Effector memory CD8-positive, alpha-beta T cell (primary cell): Measurements from ENCODE around the gene MYO16.

Experiments used
- ATAC-seq: fragments of 150-1000 bp; cut with Tn5 transposase; replicated peaks from 2 replicates; pipeline ENCODE4 v1.10.0; 2021; ENCODE audit warnings: mild to moderate bottlenecking, moderate library complexity
- DNase-seq, 3 experiments: peaks; one replicate each; pipeline ENCODE4 v3.0.0; 2021
- H3K27ac Mint-ChIP-seq, 2 donors: one replicate each; pipeline ENCODE4 v1.8.0; 2022; ENCODE audit warnings: mild to moderate bottlenecking in 2 of 2, mixed read lengths in 2 of 2, moderate library complexity in 2 of 2
- H3K27me3 Mint-ChIP-seq, 2 donors: one replicate each; pipeline ENCODE4 v1.8.0; 2022; ENCODE audit warnings: mixed read lengths in 2 of 2
- H3K36me3 Mint-ChIP-seq: one replicate; pipeline ENCODE4 v1.8.0; 2022; ENCODE audit warnings: mild to moderate bottlenecking, moderate library complexity, mixed read lengths; ENCODE audit not compliant: insufficient read depth
- H3K4me1 Mint-ChIP-seq, 2 donors: one replicate each; pipeline ENCODE4 v1.8.0; 2022; ENCODE audit warnings: low read depth in 2 of 2, mixed read lengths in 2 of 2
- H3K4me3 Mint-ChIP-seq, 2 donors: one replicate each; pipeline ENCODE4 v1.8.0; 2022; ENCODE audit warnings: mild to moderate bottlenecking in 2 of 2, mixed read lengths in 2 of 2, moderate library complexity in 2 of 2
- H3K9me3 Mint-ChIP-seq, 2 donors: one replicate each; pipeline ENCODE4 v1.8.0; 2022; ENCODE audit warnings: mixed read lengths in 2 of 2
- total RNA-seq, 9 experiments: gene quantifications; one replicate each; lab custom pipeline; 2026; lab: John Stamatoyannopoulos, UW

MYO16 gene
- total RNA-seq = 0 to 8.2 (median 0.17) reads per million in 9 experiments

GRCh38 chr13:108629181-108629752 lies at the start of gene MYO16:
Gene MYO16, plus strand, starts transcription at chr13:108629611. Its CDS starts 234 bp downstream, at chr13:108629845.
- H3K4me3 Mint-ChIP-seq = no peak within 1 kb of the TSS
- no peak within 1 kb of the TSS for H3K27ac Mint-ChIP-seq
- peaks cover 8 to 18% of the 10 kb centered on the region in 2 donors for H3K9me3 Mint-ChIP-seq
- no peak for DNase-seq
- no peaks in the 10 kb centered on the region for H3K27me3 Mint-ChIP-seq
- no peaks in the 10 kb centered on the region for H3K4me1 Mint-ChIP-seq
- ATAC-seq = no peak
- H3K36me3 Mint-ChIP-seq = no peaks in the 10 kb centered on the region

GRCh38 chr13:108586826-108587225 lies 42.6 kb upstream of the MYO16 start:
- Mint-ChIP-seq H3K36me3 (no peaks in the 10 kb centered on the region), H3K4me3 (no peak overlapping the region), H3K9me3 (peaks cover 0 to 12% of the 10 kb centered on the region in 2 donors), H3K27ac (no peak overlapping the region), H3K27me3 (peaks cover 0 to 10% of the 10 kb centered on the region in 2 donors), H3K4me1 (no peaks in the 10 kb centered on the region)
- ATAC-seq (no peak), DNase-seq (no peak)

- ATAC-seq = no peak
- Mint-ChIP-seq H3K27me3 (peaks cover 0 to 10% of the 10 kb centered on the region in 2 donors), H3K36me3 (no peaks in the 10 kb centered on the region), H3K4me3 (no peak overlapping the region), H3K4me1 (no peaks in the 10 kb centered on the region), H3K27ac (no peak overlapping the region), H3K9me3 (peaks cover 0 to 9% of the 10 kb centered on the region in 2 donors)
- DNase-seq = no peak
These were observed 40.9 kb upstream of the MYO16 start for GRCh38 chr13:108588516-108588915.

- ATAC-seq (no peak), DNase-seq (no peak)
- Mint-ChIP-seq H3K4me3 (no peak overlapping the region), H3K4me1 (no peaks in the 10 kb centered on the region), H3K27me3 (peaks cover 0 to 10% of the 10 kb centered on the region in 2 donors), H3K9me3 (peaks cover 0 to 10% of the 10 kb centered on the region in 2 donors), H3K27ac (no peak overlapping the region), H3K36me3 (no peaks in the 10 kb centered on the region)
These were observed 35.3 kb upstream of the MYO16 start for GRCh38 chr13:108594153-108594552.

- no peaks in the 10 kb centered on the region for H3K4me1 Mint-ChIP-seq
- peaks cover 0 to 6% of the 10 kb centered on the region in 2 donors for H3K9me3 Mint-ChIP-seq
- no peak overlapping the region for H3K27ac Mint-ChIP-seq
- H3K4me3 Mint-ChIP-seq = no peak overlapping the region
- H3K36me3 Mint-ChIP-seq = no peaks in the 10 kb centered on the region
- no peak for DNase-seq
- no peak for ATAC-seq
- peaks cover 0 to 3% of the 10 kb centered on the region in 2 donors for H3K27me3 Mint-ChIP-seq
These were observed 33.8 kb upstream of the MYO16 start for GRCh38 chr13:108595436-108596274.

GRCh38 chr13:108597943-108598342 lies 31.5 kb upstream of the MYO16 start:
- no peak overlapping the region for H3K4me3 Mint-ChIP-seq
- peaks cover 0 to 6% of the 10 kb centered on the region in 2 donors for H3K9me3 Mint-ChIP-seq
- no peaks in the 10 kb centered on the region for H3K4me1 Mint-ChIP-seq
- ATAC-seq = no peak
- DNase-seq = no peak
- no peak overlapping the region for H3K27ac Mint-ChIP-seq
- no peaks in the 10 kb centered on the region for H3K27me3 Mint-ChIP-seq
- H3K36me3 Mint-ChIP-seq = no peaks in the 10 kb centered on the region

- H3K4me3 Mint-ChIP-seq = no peak overlapping the region
- H3K36me3 Mint-ChIP-seq = no peaks in the 10 kb centered on the region
- H3K27ac Mint-ChIP-seq = no peak overlapping the region
- H3K9me3 Mint-ChIP-seq = peaks cover 7 to 21% of the 10 kb centered on the region in 2 donors
- no peak for DNase-seq
- no peaks in the 10 kb centered on the region for H3K27me3 Mint-ChIP-seq
- H3K4me1 Mint-ChIP-seq = no peaks in the 10 kb centered on the region
- no peak for ATAC-seq
These were observed 23.0 kb upstream of the MYO16 start for GRCh38 chr13:108606424-108606823.

- ATAC-seq (no peak), DNase-seq (no peak)
- Mint-ChIP-seq H3K4me3 (no peak overlapping the region), H3K4me1 (no peaks in the 10 kb centered on the region), H3K9me3 (peaks cover 7 to 21% of the 10 kb centered on the region in 2 donors), H3K27me3 (no peaks in the 10 kb centered on the region), H3K27ac (no peak overlapping the region), H3K36me3 (no peaks in the 10 kb centered on the region)
These were observed 20.1 kb upstream of the MYO16 start for GRCh38 chr13:108609353-108609752.

GRCh38 chr13:108610507-108610906 lies 18.9 kb upstream of the MYO16 start:
- no peak for DNase-seq
- Mint-ChIP-seq H3K27ac (no peak overlapping the region), H3K4me1 (no peaks in the 10 kb centered on the region), H3K9me3 (peaks cover 7 to 19% of the 10 kb centered on the region in 2 donors), H3K4me3 (no peak overlapping the region), H3K36me3 (no peaks in the 10 kb centered on the region), H3K27me3 (no peaks in the 10 kb centered on the region)
- ATAC-seq = no peak

- DNase-seq = no peak
- no peak overlapping the region for H3K27ac Mint-ChIP-seq
- no peaks in the 10 kb centered on the region for H3K36me3 Mint-ChIP-seq
- no peaks in the 10 kb centered on the region for H3K4me1 Mint-ChIP-seq
- ATAC-seq = no peak
- H3K9me3 Mint-ChIP-seq = peaks cover 0 to 2% of the 10 kb centered on the region in 2 donors
- H3K27me3 Mint-ChIP-seq = no peaks in the 10 kb centered on the region
- H3K4me3 Mint-ChIP-seq = no peak overlapping the region
These were observed 14.2 kb upstream of the MYO16 start for GRCh38 chr13:108615241-108615640.

GRCh38 chr13:108618233-108618632 lies 11.2 kb upstream of the MYO16 start:
- ATAC-seq = no peak
- no peak overlapping the region for H3K27ac Mint-ChIP-seq
- no peaks in the 10 kb centered on the region for H3K4me1 Mint-ChIP-seq
- peaks cover 0 to 10% of the 10 kb centered on the region in 2 donors for H3K27me3 Mint-ChIP-seq
- H3K36me3 Mint-ChIP-seq = no peaks in the 10 kb centered on the region
- peaks cover 6 to 11% of the 10 kb centered on the region in 2 donors for H3K9me3 Mint-ChIP-seq
- no peak for DNase-seq
- H3K4me3 Mint-ChIP-seq = no peak overlapping the region

GRCh38 chr13:108621462-108621861 lies 7.9 kb upstream of the MYO16 start:
- peaks cover 0 to 10% of the 10 kb centered on the region in 2 donors for H3K27me3 Mint-ChIP-seq
- H3K27ac Mint-ChIP-seq = no peak overlapping the region
- no peak for DNase-seq
- H3K4me1 Mint-ChIP-seq = no peaks in the 10 kb centered on the region
- H3K9me3 Mint-ChIP-seq = peaks cover 11% of the 10 kb centered on the region in 2 donors
- no peak overlapping the region for H3K4me3 Mint-ChIP-seq
- no peaks in the 10 kb centered on the region for H3K36me3 Mint-ChIP-seq
- no peak for ATAC-seq

- DNase-seq = no peak
- peaks cover 11% of the 10 kb centered on the region in 2 donors for H3K9me3 Mint-ChIP-seq
- no peak overlapping the region for H3K4me3 Mint-ChIP-seq
These were observed 5.3 kb upstream of the MYO16 start for GRCh38 chr13:108624108-108624507.

GRCh38 chr13:108624979-108625378 lies 4.4 kb upstream of the MYO16 start:
- no peaks in the 10 kb centered on the region for H3K36me3 Mint-ChIP-seq
- no peaks in the 10 kb centered on the region for H3K4me1 Mint-ChIP-seq
- no peak overlapping the region for H3K27ac Mint-ChIP-seq
- ATAC-seq = no peak
- H3K4me3 Mint-ChIP-seq = no peak overlapping the region
- H3K9me3 Mint-ChIP-seq = peaks cover 11% of the 10 kb centered on the region in 2 donors
- peaks cover 0 to 10% of the 10 kb centered on the region in 2 donors for H3K27me3 Mint-ChIP-seq
- DNase-seq = no peak

More at GRCh38 chr13:108624108-108624507, 5.3 kb upstream of the MYO16 start:
- H3K27ac Mint-ChIP-seq = no peak overlapping the region
- peaks cover 0 to 10% of the 10 kb centered on the region in 2 donors for H3K27me3 Mint-ChIP-seq
- no peak for ATAC-seq
- H3K4me1 Mint-ChIP-seq = no peaks in the 10 kb centered on the region
- H3K36me3 Mint-ChIP-seq = no peaks in the 10 kb centered on the region
